ENCODE measurements around the gene P4HA3.
"Not testable (repeated sequence)": the region's sequence is repeated elsewhere in the genome, so short reads cannot be mapped to it uniquely, and the experiment has no call there.

The P4HA3 gene

DNA sequence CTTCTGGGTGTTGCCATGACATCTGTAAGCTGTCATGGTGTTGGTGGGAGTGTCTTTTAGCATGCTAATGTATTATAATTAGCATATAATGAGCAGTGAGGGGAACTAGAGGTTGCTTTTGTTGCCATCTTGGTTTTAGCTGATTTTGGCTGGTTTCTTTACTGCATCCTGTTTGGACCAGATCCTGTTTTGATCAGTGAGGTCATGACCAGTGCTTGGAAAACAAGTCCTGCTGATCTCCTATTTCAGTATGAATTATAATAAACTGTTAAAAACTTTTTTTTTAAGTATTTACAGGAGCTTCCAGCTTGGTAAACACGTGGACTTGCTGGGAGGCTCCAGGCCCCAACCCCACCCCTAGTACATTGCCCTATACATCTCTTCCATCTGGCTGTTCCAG lies 30.5 kb upstream of the P4HA3 start:
- H3K9me3 Mint-ChIP-seq, result no peaks in the 10 kb centered on the region

DNA sequence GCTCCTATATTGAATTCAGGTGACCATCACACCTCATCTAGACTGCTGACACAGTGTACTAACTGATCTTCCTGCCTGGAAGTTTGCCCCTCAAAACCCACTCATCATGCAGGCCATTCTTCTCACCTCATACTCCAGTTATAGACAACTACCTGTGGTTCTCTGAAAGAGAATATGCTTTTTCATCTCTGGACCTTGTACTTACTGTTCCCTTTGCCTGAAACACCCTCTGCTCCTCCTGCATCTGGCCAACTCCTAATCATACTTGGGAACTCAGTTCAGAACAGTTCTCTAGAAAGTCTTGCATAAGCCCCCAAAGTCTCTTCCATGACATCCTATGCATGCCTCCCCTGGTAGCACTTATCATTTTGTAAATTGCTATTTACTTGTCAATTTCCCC lies 28.2 kb upstream of the P4HA3 start:
- H3K36me3 Mint-ChIP-seq (ENCODE audit: low read depth), result peaks cover 46% of the 10 kb centered on the region
- no peaks in the 10 kb centered on the region for H3K27me3 Mint-ChIP-seq (ENCODE audit: low read depth)
- no peak overlapping the region for H3K4me3 Mint-ChIP-seq
- TF ChIP-seq, protein P1, sequence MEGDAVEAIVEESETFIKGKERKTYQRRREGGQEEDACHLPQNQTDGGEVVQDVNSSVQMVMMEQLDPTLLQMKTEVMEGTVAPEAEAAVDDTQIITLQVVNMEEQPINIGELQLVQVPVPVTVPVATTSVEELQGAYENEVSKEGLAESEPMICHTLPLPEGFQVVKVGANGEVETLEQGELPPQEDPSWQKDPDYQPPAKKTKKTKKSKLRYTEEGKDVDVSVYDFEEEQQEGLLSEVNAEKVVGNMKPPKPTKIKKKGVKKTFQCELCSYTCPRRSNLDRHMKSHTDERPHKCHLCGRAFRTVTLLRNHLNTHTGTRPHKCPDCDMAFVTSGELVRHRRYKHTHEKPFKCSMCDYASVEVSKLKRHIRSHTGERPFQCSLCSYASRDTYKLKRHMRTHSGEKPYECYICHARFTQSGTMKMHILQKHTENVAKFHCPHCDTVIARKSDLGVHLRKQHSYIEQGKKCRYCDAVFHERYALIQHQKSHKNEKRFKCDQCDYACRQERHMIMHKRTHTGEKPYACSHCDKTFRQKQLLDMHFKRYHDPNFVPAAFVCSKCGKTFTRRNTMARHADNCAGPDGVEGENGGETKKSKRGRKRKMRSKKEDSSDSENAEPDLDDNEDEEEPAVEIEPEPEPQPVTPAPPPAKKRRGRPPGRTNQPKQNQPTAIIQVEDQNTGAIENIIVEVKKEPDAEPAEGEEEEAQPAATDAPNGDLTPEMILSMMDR (IDR thresholded peaks at IDR 0.05; ENCODE audit: unreplicated experiment in 3 of 3), result no peak
- H3K9me3 Mint-ChIP-seq, result no peaks in the 10 kb centered on the region
- no peak overlapping the region for H3K27ac Mint-ChIP-seq
- no peaks in the 10 kb centered on the region for H3K4me1 Mint-ChIP-seq

More for the DNA sequence above, 30.5 kb upstream of the P4HA3 start:
- Mint-ChIP-seq H3K36me3 (ENCODE audit: low read depth) (peaks cover 56% of the 10 kb centered on the region), H3K4me3 (no peak overlapping the region), H3K27ac (no peak overlapping the region), H3K27me3 (ENCODE audit: low read depth) (no peaks in the 10 kb centered on the region), H3K4me1 (no peaks in the 10 kb centered on the region)
- TF ChIP-seq, protein P1 (IDR thresholded peaks at IDR 0.05; ENCODE audit: unreplicated experiment in 3 of 3), result no peak

DNA sequence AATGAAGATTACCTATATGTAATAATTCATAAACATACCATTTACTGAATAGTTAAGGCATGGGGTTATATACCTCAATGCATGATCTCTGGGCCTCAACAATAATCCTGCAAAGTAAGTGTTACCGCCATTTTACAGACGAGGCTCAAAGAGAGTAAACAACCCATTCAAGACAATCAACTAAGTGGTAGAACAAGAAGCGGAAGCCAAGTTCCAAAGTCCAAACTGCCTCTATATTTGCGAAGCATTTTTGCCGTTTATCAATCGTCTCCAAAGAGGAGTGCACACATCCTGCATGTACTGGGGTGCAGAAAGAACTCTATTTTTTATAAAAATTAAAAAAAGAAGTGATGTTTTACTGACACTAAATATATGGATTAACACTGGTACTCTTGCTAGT lies 27.5 kb upstream of the P4HA3 start:
- Mint-ChIP-seq H3K4me3 (no peak overlapping the region), H3K4me1 (no peaks in the 10 kb centered on the region), H3K9me3 (no peaks in the 10 kb centered on the region), H3K27ac (no peak overlapping the region), H3K27me3 (ENCODE audit: low read depth) (no peaks in the 10 kb centered on the region), H3K36me3 (ENCODE audit: low read depth) (peaks cover 40% of the 10 kb centered on the region)
- TF ChIP-seq, protein P1 (IDR thresholded peaks at IDR 0.05; ENCODE audit: unreplicated experiment in 3 of 3), result no peak

DNA sequence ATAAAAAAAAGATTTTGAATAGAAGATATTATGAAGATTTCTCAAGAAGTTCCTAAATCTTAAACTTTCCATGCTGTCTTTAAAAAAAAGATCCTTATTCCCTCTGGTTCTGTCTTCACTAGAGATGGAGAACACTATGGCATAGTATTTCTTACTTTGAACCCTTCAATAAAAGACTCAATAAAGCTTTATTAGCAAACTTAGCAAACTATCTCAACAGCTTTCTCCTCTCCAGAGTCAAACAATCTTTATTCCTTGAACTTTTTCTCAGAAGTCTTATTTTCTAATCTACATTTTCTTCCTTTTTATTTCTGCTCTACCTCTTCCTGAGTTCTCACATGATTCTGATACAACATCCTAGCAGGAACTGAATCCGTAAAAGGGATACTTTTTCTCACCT lies 21.8 kb upstream of the P4HA3 start:
- Mint-ChIP-seq H3K36me3 (ENCODE audit: low read depth) (peaks cover 7% of the 10 kb centered on the region), H3K9me3 (no peaks in the 10 kb centered on the region), H3K27ac (no peak overlapping the region), H3K4me1 (no peaks in the 10 kb centered on the region), H3K27me3 (ENCODE audit: low read depth) (no peaks in the 10 kb centered on the region), H3K4me3 (no peak overlapping the region)
- TF ChIP-seq, protein P1 (IDR thresholded peaks at IDR 0.05; ENCODE audit: unreplicated experiment in 3 of 3), result no peak

DNA sequence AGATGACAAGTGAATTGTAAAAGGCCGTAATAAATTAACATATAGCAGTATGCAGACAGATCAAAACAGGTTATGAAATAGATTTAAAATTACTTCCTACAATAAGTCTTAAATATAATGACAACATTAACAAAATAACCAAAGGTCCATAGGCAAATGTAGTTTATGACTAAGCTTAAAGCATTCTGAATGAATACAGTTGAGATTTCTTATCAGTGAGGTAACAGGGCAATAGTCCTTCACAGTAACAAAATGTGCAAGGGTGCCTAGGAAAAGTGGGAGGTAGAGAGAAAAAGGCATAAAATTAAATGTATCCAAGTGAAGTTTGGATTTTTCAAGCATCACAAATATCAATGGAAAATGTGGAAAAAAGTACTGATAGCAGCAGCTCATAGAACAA lies 20.9 kb upstream of the P4HA3 start:
- peaks cover 6% of the 10 kb centered on the region for H3K36me3 Mint-ChIP-seq (ENCODE audit: low read depth)
- peaks cover 2% of the 10 kb centered on the region for H3K9me3 Mint-ChIP-seq
- no peak overlapping the region for H3K4me3 Mint-ChIP-seq
- H3K27ac Mint-ChIP-seq, result no peak overlapping the region
- TF ChIP-seq, protein P1 (IDR thresholded peaks at IDR 0.05; ENCODE audit: unreplicated experiment in 3 of 3), result no peak
- H3K27me3 Mint-ChIP-seq (ENCODE audit: low read depth), result no peaks in the 10 kb centered on the region
- no peaks in the 10 kb centered on the region for H3K4me1 Mint-ChIP-seq

DNA sequence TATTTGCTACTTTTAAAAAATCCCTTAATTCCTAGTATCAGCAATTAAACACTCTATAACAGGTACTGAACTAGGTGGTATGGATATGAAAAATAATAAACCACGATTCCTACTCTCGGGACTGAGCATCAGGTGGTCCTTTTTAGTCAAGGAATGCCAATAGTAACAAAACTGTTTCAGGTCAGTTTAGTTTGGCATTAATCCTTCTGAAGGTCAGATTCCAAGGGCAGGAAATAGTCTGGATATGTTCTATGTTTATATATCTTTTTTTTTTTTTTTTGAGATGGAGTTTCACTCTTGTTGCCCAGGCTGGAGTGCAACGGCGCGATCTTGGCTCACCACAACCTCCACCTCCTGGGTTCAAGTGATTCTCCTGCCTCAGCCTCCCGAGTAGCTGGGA lies 19.6 kb upstream of the P4HA3 start:
- H3K27ac Mint-ChIP-seq; H3K27me3 Mint-ChIP-seq (ENCODE audit: low read depth); H3K4me3 Mint-ChIP-seq; H3K36me3 Mint-ChIP-seq (ENCODE audit: low read depth); H3K9me3 Mint-ChIP-seq: not testable (repeated sequence)
- peaks cover 13% of the 10 kb centered on the region for H3K4me1 Mint-ChIP-seq
